Middle frontal gyrus (tissue), 1 donor: Measurements from ENCODE around the gene SMARCE1.

Experiments used
- DNase-seq: peaks from one replicate; pipeline ENCODE4 v3.0.0-alpha.2; 2015; ENCODE audit warnings: low spot score; ENCODE audit errors: extremely low spot score

SMARCE1 gene

GRCh38 chr17:40647624-40648383 lies at the start of gene SMARCE1:
Gene SMARCE1, minus strand, starts transcription at chr17:40647818. Its CDS starts 2,016 bp downstream, at chr17:40645802.
- peak; percentile 29 for DNase-seq

DNA sequence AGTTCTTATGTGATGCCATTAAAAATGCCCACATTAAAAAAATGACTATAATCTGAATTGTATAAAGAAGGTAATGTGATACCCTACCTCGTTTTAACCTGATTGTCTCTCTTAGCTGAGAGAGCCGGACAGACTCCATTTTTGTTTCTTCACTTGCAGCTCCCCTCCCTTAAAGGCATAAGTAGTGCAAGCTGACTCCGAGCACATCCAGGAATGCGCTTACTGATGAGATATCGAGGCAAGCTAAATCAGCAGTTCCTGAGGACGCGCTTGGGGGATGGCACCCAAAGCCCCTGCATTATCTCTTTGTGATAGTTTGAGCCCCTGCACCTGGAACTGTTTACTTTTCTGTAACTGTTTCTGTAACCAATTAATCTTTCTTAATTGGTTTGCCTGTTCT lies 49.7 kb upstream of the SMARCE1 start:
- DNase-seq: no peak

- no peak for DNase-seq
Measured at GRCh38 chr17:40696651-40697072, 49.0 kb upstream of the SMARCE1 start.

DNA sequence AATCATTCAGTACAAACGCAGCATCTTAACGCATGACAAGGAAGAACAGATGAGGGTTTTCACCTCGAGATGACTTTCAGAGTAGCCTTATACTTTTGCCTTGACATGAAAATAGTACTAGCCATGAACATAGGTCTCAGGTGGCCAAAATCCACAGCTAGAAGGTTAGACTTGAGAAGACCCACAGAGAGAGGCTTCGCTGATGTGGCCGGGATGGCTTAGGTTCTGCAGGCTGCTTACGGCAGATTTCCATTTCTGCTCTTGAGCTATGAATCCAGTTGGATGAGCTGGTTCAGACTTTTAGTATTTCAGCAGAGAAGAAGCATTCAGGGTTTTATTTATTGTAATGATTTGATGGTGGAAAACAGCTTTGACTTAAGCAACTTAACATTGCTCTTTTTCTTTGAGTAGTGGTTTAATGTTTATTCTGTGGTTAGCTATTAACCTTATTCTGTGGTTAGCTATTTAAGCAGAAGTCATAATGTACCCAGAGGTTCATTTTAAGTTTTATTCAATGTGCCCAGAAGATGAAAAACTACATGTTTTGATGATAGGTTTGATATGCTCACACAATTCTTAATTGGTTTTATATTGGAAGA lies 48.4 kb upstream of the SMARCE1 start:
- no peak for DNase-seq

- DNase-seq: no peak
Measured at GRCh38 chr17:40694584-40694983, 47.0 kb upstream of the SMARCE1 start.

- DNase-seq: no peak
Measured at GRCh38 chr17:40687106-40687505, 39.5 kb upstream of the SMARCE1 start.

GRCh38 chr17:40686192-40686591 lies 38.6 kb upstream of the SMARCE1 start:
- DNase-seq: no peak

DNA sequence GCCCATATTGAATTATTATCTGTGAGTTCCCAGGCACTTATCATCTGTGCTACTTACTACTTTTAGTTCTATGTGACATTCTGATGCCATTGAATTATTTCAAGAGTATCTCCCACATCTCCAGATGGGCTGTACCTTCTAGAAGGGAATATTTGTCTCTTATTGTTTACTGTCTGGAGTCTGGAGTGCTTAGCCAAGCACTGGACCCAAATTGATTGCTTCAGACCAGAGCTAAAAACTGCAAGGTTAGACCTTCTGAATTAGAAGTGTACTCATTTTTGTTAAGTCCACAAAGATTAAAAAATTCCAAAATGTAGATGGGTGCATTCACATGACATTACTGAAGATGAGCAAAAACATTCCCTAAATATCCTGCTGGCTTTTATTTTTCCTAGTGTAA lies 33.4 kb upstream of the SMARCE1 start:
- DNase-seq: no peak

GRCh38 chr17:40679523-40679907 lies 31.9 kb upstream of the SMARCE1 start:
- DNase-seq: no peak

DNA sequence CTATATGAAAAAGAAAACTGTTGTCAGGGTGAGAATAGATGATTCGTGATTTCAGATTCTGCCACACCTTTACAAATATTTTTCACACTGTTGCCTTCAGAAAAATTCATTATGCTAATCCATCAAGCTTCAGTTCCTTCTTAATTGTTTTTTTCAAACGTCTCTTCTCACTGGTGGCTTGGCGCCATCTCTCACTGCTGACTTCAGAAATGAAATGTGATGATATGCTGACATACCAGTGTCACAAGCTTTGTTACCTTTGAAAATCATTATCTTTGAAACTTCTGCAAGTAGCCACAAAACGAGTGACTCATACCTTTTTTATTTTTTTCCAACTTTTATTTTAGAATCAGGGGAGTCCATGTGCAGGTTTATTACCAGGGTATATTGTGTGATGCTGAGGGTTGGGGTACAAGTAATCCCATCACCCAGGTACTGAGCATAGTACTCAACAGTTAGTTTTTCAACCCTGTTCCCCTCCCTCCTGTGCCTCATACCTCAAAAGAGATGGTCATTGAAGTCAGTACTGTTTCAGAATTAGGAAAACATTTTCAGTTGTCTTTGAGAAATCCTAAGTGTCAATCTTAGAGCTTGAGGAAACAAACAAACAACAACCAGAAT lies 31.4 kb upstream of the SMARCE1 start:
- no peak for DNase-seq

DNA sequence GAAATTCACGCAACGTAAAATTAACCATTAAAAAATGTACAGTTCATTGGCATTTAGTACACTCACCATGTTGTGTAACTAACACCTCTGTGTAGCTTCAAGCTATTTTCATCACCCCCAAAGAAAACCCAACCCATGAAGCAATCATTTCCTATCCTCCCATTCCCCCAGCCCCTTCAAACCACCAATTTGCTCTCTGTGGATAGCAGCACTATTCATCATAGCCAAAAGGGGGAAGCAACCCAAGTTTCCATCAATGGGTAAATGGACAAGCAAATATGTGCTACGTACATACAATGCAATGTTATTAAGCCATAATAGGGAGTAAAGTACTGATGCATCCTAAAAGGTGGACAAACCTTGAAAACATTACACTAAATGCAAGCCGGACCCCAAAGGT lies 28.3 kb upstream of the SMARCE1 start:
- DNase-seq: no peak

DNA sequence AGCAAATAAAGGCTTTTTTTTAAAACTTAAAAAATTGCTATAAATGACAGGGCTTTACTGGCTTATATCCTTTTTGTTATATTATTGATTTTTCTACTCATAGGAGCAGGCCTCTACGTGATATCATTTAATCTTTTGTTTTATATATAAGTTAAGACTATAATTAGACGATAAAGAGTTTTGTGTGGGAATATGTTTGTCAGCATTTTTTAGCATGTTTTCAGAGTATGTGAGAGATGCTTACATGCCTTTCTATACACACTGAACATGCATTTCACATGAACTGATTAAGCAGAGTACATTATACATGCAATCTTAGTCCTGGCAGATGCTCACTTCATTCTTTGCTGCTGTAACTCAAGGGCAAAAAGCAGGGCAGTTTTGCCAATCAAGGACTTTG lies 25.0 kb upstream of the SMARCE1 start:
- no peak for DNase-seq

DNA sequence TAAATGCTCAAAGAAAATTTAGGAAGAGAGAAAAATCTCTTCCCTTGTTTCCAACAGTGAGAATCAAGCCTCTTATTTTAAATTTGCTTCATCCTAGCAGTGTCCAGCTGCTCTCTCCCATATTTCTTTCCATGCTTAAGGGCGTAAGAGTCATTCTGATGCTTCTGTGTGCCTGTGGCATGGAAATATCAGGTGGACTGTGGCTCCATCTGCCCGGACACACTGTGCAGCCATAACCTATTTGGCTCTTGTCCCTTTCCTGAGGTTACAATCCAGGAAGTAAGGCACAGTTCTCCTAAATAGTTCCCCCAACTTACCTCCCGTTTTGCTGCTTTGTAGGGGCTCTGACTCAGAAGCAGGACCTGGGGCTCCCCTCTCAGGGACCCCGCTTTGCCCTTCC lies 23.7 kb upstream of the SMARCE1 start:
- no peak for DNase-seq

- no peak for DNase-seq
Measured at GRCh38 chr17:40666331-40666730, 18.7 kb upstream of the SMARCE1 start.

DNA sequence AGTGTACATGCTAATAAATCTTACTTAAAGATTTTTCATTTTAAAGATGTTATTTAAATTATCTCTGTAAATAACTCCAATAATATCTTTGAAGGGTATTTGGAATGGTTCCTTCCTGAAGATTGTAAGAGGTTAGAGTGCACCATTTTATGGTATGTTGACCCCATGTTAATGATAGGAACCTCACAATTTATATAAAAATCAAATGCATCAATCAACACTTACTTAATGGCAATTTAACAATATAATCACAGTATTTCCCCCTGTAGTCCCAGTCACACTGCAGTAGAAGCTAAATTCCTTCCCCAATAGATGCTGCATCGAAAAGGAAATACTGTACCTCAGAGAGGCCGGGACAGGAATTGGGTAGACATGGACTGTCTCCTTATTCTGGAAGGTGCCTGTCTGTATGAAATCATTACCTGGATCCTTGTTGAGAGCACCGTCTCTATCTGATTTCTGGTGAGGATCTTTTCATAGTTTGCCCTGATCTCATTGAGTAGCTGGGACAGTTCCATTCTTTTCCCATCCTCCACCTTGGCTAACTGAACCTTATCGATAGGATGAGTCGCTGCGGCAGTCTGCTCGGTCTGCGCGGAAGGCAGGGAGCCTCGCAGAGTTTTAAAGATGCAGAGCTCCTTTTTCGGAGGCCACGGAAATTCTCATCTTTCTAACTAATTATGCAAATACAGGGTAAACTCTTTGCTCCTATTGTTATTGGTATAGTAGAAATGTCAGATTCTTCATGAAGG lies 17.1 kb upstream of the SMARCE1 start, which contains the start of gene KRT222:
TSS of gene KRT222 (minus strand) at position 596 of the 752 bp plus-strand sequence. CDS start at position 518, 78 bp downstream.
- DNase-seq: no peak

- no peak for DNase-seq
Measured at GRCh38 chr17:40663252-40663651, 15.6 kb upstream of the SMARCE1 start.

DNA sequence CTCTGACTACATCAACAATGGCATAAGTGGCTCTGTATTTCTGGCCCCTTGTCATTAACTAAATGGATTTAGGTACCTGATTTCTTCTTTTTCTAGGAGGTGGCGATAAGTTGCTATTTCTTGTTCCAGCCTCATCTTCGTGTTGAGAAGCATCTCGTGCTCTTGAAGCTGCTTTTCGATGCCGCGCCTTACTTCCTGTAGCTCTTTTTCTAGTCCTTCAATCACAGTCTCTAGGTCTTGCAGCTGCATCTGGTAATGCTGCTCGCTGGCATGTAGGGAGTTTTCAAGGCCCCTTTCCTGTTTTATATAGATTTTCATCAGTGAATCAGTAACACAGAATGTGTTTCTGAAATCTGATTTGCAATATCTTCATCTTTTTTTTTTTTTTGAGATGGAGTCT lies 12.3 kb upstream of the SMARCE1 start:
- DNase-seq: no peak

- no peak for DNase-seq
Measured at GRCh38 chr17:40658396-40658795, 10.8 kb upstream of the SMARCE1 start.

GRCh38 chr17:40651939-40652338 lies 4.3 kb upstream of the SMARCE1 start:
- DNase-seq: no peak

DNA sequence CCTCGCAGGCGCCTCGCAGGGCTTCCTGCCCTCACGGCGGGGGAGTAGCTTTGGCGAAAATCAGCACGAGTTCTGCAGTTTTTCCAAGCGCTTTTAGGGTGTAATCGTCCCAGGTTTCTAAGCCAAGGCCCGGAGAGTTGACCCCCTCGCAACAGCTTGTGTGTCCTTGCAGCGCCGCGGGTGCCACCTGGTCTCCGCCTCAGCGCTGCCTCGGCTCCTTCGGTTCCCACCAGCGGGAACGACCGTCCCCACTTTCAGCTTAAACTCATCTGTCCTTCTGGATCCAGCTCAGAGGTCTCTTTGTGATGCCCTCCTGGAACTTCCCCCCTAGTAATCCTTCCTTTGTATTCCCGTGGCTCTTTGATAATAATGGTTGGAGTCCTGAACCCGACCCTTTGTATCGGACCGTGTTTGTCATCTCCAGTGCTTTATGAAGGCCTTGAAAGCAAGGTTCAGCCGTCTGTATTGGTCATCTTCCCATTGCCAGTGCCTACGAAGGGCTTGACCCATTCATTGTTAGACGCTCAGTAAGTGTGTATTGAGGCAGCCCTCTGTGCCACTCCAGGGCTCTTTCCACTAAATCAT lies 858 bp upstream of the SMARCE1 start:
- DNase-seq: no peak
